GM10248 (cell line): Measurements from ENCODE around the gene RASA1.

ENCODE experiments used
- CTCF ChIA-PET: fragments of 300-600 bp; sonication (Branson Sonifier 250); formaldehyde crosslinking; extraction: SDS; loops from one replicate; lab custom pipeline; 2021; ENCODE audit warnings: antibody characterized with exemption; lab: Yijun Ruan, JAX
- POLR2A ChIA-PET: fragments of 350-650 bp; sonication (Branson Sonifier 250); formaldehyde crosslinking; extraction: SDS; loops from one replicate; lab custom pipeline; 2020; ENCODE audit warnings: antibody characterized with exemption; lab: Yijun Ruan, JAX
- DNase-seq: peaks from one replicate; pipeline ENCODE4 v3.0.0; 2012; ENCODE audit errors: extremely low spot score
- TF ChIP-seq, protein P1 (sequence below): IDR thresholded peaks from 2 replicates; pipeline ENCODE4 v1.5.1; 2012; ENCODE audit warnings: mild to moderate bottlenecking, low read depth; ENCODE audit errors: extremely low read depth, missing control alignments, control extremely low read depth

RASA1 gene

DNA sequence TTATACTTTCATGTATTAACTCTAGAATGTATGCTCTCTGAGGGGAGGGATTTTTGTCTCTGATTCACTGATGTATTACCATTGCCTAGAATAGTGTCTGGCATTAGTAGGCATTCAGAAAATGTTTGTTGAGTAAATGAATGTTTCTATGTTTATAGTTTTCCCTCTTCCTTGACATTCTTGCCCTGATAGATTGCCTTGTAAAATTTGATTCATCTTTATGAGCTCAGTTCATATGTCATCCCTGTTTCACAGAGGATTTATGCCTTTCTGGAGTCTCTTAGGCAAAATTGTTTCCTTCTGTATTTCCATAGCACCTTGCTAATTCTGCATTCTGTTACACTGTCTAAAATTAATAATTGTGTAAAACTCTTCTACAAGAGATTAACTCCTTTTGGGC is 72.3 kb downstream of the RASA1 start:
- CTCF ChIA-PET, result no interaction called here
- POLR2A ChIA-PET, result interaction anchor here (0.7 kb wide), 1 partner anchor 72 kb away, joined by 4 read pairs; no protein-coding TSS in a partner anchor
- no peak for DNase-seq
- TF ChIP-seq, protein P1, sequence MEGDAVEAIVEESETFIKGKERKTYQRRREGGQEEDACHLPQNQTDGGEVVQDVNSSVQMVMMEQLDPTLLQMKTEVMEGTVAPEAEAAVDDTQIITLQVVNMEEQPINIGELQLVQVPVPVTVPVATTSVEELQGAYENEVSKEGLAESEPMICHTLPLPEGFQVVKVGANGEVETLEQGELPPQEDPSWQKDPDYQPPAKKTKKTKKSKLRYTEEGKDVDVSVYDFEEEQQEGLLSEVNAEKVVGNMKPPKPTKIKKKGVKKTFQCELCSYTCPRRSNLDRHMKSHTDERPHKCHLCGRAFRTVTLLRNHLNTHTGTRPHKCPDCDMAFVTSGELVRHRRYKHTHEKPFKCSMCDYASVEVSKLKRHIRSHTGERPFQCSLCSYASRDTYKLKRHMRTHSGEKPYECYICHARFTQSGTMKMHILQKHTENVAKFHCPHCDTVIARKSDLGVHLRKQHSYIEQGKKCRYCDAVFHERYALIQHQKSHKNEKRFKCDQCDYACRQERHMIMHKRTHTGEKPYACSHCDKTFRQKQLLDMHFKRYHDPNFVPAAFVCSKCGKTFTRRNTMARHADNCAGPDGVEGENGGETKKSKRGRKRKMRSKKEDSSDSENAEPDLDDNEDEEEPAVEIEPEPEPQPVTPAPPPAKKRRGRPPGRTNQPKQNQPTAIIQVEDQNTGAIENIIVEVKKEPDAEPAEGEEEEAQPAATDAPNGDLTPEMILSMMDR, result no peak

- peak; percentile 37 for DNase-seq
- POLR2A ChIA-PET, result interaction anchor here (0.7 kb wide), 1 partner anchor 71 kb away, joined by 4 read pairs; no protein-coding TSS in a partner anchor
- TF ChIP-seq, protein P1, result no peak
- CTCF ChIA-PET, result no interaction called here
Measured at GRCh38 chr5:87340716-87341115, 73.0 kb downstream of the RASA1 start.

DNA sequence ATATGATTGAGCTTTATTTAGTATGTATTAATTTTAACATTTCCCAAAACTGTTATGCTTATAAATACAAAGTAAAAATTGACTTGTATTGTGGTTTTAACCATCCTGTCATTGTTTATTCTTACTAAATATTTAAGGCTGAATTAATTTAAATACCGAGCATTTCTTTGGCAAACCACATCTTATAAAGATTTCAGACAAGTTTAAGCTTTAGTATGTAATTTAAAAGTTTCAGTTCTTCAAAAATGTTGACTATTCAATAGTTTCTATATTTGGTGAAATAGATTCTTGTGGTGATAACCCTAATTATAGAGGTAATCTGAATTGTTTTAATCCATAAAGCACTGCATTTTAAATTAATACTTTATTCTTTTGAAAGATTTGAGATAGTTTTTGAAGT is 79.6 kb downstream of the RASA1 start:
- DNase-seq, result no peak
- CTCF ChIA-PET, result interaction anchor here (1.0 to 1.6 kb wide), 5 partner anchors 17 to 277 kb away, joined by 3 to 4 read pairs (median 3); no protein-coding TSS in a partner anchor
- TF ChIP-seq, protein P1, result no peak
- POLR2A ChIA-PET, result no interaction called here

GRCh38 chr5:87347841-87348240 is 80.2 kb downstream of the RASA1 start:
- ChIA-PET POLR2A (no interaction called here), CTCF (interaction anchor here (1.0 to 1.6 kb wide), 2 partner anchors 16 to 79 kb away, joined by 3 read pairs; no protein-coding TSS in a partner anchor)
- no peak for DNase-seq
- TF ChIP-seq, protein P1, result no peak

DNA sequence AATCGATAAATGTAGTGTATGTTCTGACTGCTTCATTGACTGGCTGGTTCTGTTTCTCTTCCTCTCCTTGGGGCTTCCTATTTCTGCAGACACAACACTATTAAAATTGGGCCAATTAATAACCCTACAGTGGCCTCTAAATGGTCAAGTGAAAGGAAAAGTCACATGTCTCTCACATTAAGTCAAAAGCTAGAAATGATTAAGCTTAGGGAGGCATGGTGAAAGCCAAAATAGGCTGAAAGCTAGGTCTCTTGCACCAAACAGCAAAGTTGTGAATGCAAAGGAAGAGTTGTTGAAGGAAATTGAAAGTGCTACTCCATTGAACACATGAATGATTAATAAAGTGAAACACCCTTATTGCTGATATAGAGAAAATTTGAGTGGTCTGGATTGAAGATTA is 86.8 kb downstream of the RASA1 start:
- CTCF ChIA-PET, result interaction anchor here (1.2 to 1.4 kb wide), 2 partner anchors 30 to 284 kb away, joined by 3 read pairs; no protein-coding TSS in a partner anchor
- POLR2A ChIA-PET, result interaction anchor here (0.5 kb wide), 1 partner anchor 237 kb away, joined by 4 read pairs; no protein-coding TSS in a partner anchor
- TF ChIP-seq, protein P1, result no peak
- no peak for DNase-seq

DNA sequence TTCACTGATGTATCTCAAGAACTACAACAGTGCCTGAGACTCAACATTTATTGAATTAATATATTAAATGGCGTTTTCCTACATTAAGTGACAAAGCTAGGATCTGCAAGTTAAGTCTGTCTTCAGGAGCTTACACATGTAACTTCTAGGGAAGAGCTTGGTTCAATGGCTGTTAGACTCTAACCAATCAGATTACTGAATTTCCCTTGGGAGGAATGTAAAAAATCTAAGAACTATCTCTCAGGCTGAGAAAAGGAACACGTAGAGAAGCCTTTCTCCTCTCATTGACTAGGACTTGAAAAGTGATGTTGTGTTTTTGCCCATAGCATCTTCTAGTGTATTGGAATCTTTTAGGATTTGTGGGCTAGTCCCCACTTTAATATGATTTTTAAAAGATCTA is 91.4 kb downstream of the RASA1 start:
- TF ChIP-seq, protein P1, result no peak
- no peak for DNase-seq
- ChIA-PET POLR2A (no interaction called here), CTCF (interaction anchor here (1.6 to 1.9 kb wide), 2 partner anchors 13 to 289 kb away, joined by 5 read pairs; no protein-coding TSS in a partner anchor)
